Large intestine (tissue), 12 donors: ENCODE results near the gene SERPINE2. TPM values are rescaled to one million over a fixed set of nuclear protein-coding genes. Genes with fewer than 3 reads are reported as not detected.

Experiments
- DNase-seq, 2 donors: peaks; one replicate each; pipeline versions ENCODE4 v3.0.0 to v3.0.0-alpha.2; 2013
- H3K27ac ChIP-seq: one replicate; pipeline ENCODE4 v1.5.1; 2013; ENCODE audit warnings: low read length
- H3K27me3 ChIP-seq: 2 replicates; pipeline ENCODE4 v1.6.1; 2013; ENCODE audit warnings: low read length; ENCODE audit not compliant: control insufficient read depth, insufficient read depth
- H3K36me3 ChIP-seq: 2 replicates; pipeline ENCODE4 v1.6.1; 2013; ENCODE audit warnings: low read length; ENCODE audit not compliant: control insufficient read depth, insufficient read depth
- H3K4me1 ChIP-seq: one replicate; pipeline ENCODE4 v1.6.1; 2013; ENCODE audit warnings: low read length; ENCODE audit not compliant: control insufficient read depth, insufficient read depth
- H3K4me3 ChIP-seq: one replicate; pipeline ENCODE4 v1.5.1; 2013; ENCODE audit warnings: low read length
- H3K9me3 ChIP-seq: one replicate; pipeline ENCODE4 v1.6.1; 2013; ENCODE audit warnings: mild to moderate bottlenecking, low read depth, low read length, moderate library complexity; ENCODE audit not compliant: control insufficient read depth
- WGBS: methylation state at CpG from one replicate; pipeline ENCODE4 v1.1.5; 2013; ENCODE audit warnings: low lambda C conversion rate; ENCODE audit not compliant: insufficient coverage; 5-methylcytosine and 5-hydroxymethylcytosine counted together
- long read RNA-seq, 11 donors: transcript quantifications; one replicate each; lab custom pipeline, GENCODE V29; 2026
- polyA plus RNA-seq: library from polyadenylated mRNA; unstranded; fragments of 120-200 nt; gene quantifications from one replicate; pipeline ENCODE4 v1.2.1, GENCODE V29; 2013

Gene SERPINE2, protein sequence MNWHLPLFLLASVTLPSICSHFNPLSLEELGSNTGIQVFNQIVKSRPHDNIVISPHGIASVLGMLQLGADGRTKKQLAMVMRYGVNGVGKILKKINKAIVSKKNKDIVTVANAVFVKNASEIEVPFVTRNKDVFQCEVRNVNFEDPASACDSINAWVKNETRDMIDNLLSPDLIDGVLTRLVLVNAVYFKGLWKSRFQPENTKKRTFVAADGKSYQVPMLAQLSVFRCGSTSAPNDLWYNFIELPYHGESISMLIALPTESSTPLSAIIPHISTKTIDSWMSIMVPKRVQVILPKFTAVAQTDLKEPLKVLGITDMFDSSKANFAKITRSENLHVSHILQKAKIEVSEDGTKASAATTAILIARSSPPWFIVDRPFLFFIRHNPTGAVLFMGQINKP
- 72.4 TPM for polyA plus RNA-seq
- long read RNA-seq, donor 1, transcript SERPINE2-202 (9 exons, 2,161 nt), result major isoform, 7 of 16 reads
- long read RNA-seq, donor 1, partial matches to known transcripts, result 7 of 16 reads
- long read RNA-seq, donor 1, other reads (novel, unspliced or antisense), result 0 of 16 reads
- long read RNA-seq, donor 2, full-length matches to known transcripts, result 13 of 88 reads
- long read RNA-seq, donor 2, partial matches to known transcripts, result 75 of 88 reads
- long read RNA-seq, donor 2, other reads (novel, unspliced or antisense), result 0 of 88 reads
- long read RNA-seq, donor 3, result 0 reads
- long read RNA-seq, donor 4, result 0 reads
- long read RNA-seq, donor 5, full-length matches to known transcripts, result 12 of 12 reads
- long read RNA-seq, donor 5, partial matches to known transcripts, result 0 of 12 reads
- long read RNA-seq, donor 5, other reads (novel, unspliced or antisense), result 0 of 12 reads
- long read RNA-seq, donor 6, full-length matches to known transcripts, result 29 of 107 reads
- long read RNA-seq, donor 6, partial matches to known transcripts, result 78 of 107 reads
- long read RNA-seq, donor 6, other reads (novel, unspliced or antisense), result 0 of 107 reads
- long read RNA-seq, donor 7, full-length matches to known transcripts, result 5 of 17 reads
- long read RNA-seq, donor 7, partial matches to known transcripts, result 12 of 17 reads
- long read RNA-seq, donor 7, other reads (novel, unspliced or antisense), result 0 of 17 reads
- long read RNA-seq, donor 8, full-length matches to known transcripts, result 17 of 82 reads
- long read RNA-seq, donor 8, partial matches to known transcripts, result 65 of 82 reads
- long read RNA-seq, donor 8, other reads (novel, unspliced or antisense), result 0 of 82 reads
- long read RNA-seq, donor 9, full-length matches to known transcripts, result 10 of 48 reads
- long read RNA-seq, donor 9, partial matches to known transcripts, result 38 of 48 reads
- long read RNA-seq, donor 9, other reads (novel, unspliced or antisense), result 0 of 48 reads
- long read RNA-seq, donor 10, full-length matches to known transcripts, result 22 of 38 reads
- long read RNA-seq, donor 10, partial matches to known transcripts, result 9 of 38 reads
- long read RNA-seq, donor 10, other reads (novel, unspliced or antisense), result 7 of 38 reads
- long read RNA-seq, donor 11, full-length matches to known transcripts, result 12 of 12 reads
- long read RNA-seq, donor 11, partial matches to known transcripts, result 0 of 12 reads
- long read RNA-seq, donor 11, other reads (novel, unspliced or antisense), result 0 of 12 reads

DNA sequence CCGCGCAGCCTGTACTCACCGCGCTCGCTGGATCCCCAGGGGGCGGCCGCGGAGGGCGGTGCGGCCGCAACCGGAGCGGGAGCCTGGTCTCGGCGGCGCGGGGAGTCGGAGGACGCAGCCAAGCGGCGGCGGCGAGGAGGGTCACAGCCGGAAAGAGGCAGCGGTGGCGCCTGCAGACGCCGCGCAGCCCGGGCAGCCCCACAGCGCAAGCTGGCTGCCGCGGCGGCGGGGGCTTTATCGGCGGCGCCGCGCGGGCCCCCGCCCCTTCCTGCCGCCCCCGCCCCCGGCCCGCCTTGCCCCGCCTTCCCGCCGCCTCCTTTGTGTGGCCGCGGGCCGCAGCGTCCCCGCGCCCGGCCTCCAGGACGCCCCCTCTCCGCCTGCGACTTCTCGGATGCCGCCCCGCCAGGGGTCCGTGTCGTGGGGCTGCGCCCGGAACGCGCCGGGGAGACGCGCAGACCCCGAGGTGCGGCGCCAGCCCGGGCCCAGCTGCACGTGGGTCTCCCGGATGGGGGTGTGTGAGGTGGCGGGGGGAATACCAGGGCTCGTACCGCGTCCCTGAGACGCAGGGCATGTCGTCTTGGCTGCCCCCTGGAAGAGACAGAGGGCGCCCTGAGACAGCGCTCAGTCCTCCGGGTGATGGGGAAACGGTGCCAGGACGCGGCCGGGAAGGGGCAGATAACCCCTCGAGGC lies at the start of gene SERPINE2:
Gene SERPINE2, minus strand, starts transcription at position 207 of the 690 bp plus-strand sequence. CDS start 37,386 bp downstream, outside the sequence.
- peaks cover 58% of the 10 kb centered on the region for H3K27me3 ChIP-seq
- peak within 1 kb of the TSS; percentile 39 for H3K4me3 ChIP-seq
- DNase-seq, result peak; percentile 73 to 78
- no peak within 1 kb of the TSS for H3K27ac ChIP-seq
- H3K36me3 ChIP-seq, result no peaks in the 10 kb centered on the region
- peaks cover 4% of the 10 kb centered on the region for H3K4me1 ChIP-seq
- no peaks in the 10 kb centered on the region for H3K9me3 ChIP-seq
- no CpG with 5 or more reads among the region's 91 CpGs for WGBS

GRCh38 chr2:224086226-224086914 lies 47.3 kb upstream of the SERPINE2 start:
- no peaks in the 10 kb centered on the region for H3K36me3 ChIP-seq
- H3K4me1 ChIP-seq, result no peaks in the 10 kb centered on the region
- DNase-seq, result no peak
- WGBS, result 100% methylated on average over 1 of the region's 3 CpGs
- no peak overlapping the region for H3K4me3 ChIP-seq
- no peak overlapping the region for H3K27ac ChIP-seq
- no peaks in the 10 kb centered on the region for H3K9me3 ChIP-seq
- no peaks in the 10 kb centered on the region for H3K27me3 ChIP-seq

DNA sequence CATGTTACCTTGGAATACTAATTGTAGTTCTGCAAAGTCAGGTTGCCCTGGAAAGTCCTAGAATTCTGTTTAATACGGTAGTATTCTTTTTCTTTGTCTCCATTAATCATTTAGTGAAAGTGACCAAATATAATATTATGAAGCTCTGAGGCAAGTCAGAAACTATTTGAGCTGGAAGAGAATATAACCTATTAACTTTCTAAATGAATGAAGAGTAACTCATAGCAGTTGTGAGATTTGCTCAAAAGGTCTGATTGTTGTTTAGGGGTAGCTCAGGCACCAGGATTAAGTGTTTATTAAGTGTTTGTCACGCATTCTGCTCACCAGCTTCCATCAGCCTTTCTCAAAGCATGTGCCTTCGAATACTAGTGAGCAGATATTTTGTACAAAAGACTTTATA lies 46.7 kb upstream of the SERPINE2 start:
- Histone ChIP-seq H3K36me3 (no peaks in the 10 kb centered on the region), H3K9me3 (no peaks in the 10 kb centered on the region), H3K27ac (no peak overlapping the region), H3K4me3 (no peak overlapping the region), H3K27me3 (no peaks in the 10 kb centered on the region), H3K4me1 (no peaks in the 10 kb centered on the region)
- DNase-seq, result no peak
- WGBS, result 74% methylated on average over 2 of the region's 3 CpGs

GRCh38 chr2:224085246-224085645 lies 46.2 kb upstream of the SERPINE2 start:
- Histone ChIP-seq H3K9me3 (no peaks in the 10 kb centered on the region), H3K4me1 (no peaks in the 10 kb centered on the region), H3K27me3 (no peaks in the 10 kb centered on the region), H3K36me3 (no peaks in the 10 kb centered on the region), H3K4me3 (no peak overlapping the region), H3K27ac (no peak overlapping the region)
- WGBS, result no CpG with 5 or more reads among the region's 2 CpGs
- DNase-seq, result no peak

- H3K4me3 ChIP-seq, result no peak overlapping the region
- H3K36me3 ChIP-seq, result no peaks in the 10 kb centered on the region
- no peak overlapping the region for H3K27ac ChIP-seq
- no peaks in the 10 kb centered on the region for H3K27me3 ChIP-seq
- H3K4me1 ChIP-seq, result no peaks in the 10 kb centered on the region
- WGBS, result no CpG with 5 or more reads among the region's 3 CpGs
- DNase-seq, result no peak
- no peaks in the 10 kb centered on the region for H3K9me3 ChIP-seq
Measured at GRCh38 chr2:224084266-224084892, 45.3 kb upstream of the SERPINE2 start.

DNA sequence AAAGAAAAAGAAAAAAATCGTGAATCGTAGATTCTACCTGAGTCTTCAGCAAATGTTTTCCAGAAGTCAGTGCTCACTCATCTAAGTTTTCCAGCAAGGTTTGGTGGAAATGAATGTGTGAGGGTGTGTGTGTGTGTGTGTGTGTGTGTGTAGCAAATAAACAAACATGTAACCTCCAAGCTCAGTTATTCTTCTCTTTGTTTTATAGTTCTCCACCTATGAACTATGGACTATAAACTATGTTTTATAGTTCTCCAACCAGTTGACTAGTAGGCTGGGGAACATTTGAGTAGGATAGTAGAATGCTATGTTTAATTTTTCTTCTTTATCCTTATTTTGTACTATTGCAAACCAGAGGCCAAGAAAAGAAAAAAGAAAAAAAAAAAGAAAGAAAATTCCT lies 44.6 kb upstream of the SERPINE2 start:
- no CpG with 5 or more reads among the region's 2 CpGs for WGBS

GRCh38 chr2:224078656-224079055 lies 39.6 kb upstream of the SERPINE2 start:
- Histone ChIP-seq H3K4me3 (no peak overlapping the region), H3K36me3 (no peaks in the 10 kb centered on the region), H3K27ac (no peak overlapping the region), H3K4me1 (no peaks in the 10 kb centered on the region), H3K9me3 (no peaks in the 10 kb centered on the region), H3K27me3 (no peaks in the 10 kb centered on the region)
- WGBS, result no CpG with 5 or more reads among the region's 8 CpGs
- no peak for DNase-seq

More for the DNA sequence above, 44.6 kb upstream of the SERPINE2 start:
- Histone ChIP-seq H3K4me1 (no peaks in the 10 kb centered on the region), H3K27me3 (no peaks in the 10 kb centered on the region), H3K9me3 (no peaks in the 10 kb centered on the region), H3K36me3 (no peaks in the 10 kb centered on the region), H3K27ac (no peak overlapping the region), H3K4me3 (no peak overlapping the region)
- DNase-seq, result peak in 1 of 2 donors; percentile 39

GRCh38 chr2:224077773-224078507 lies 38.9 kb upstream of the SERPINE2 start:
- H3K4me3 ChIP-seq, result no peak overlapping the region
- H3K27ac ChIP-seq, result no peak overlapping the region
- 80% methylated on average over 1 of the region's 5 CpGs for WGBS
- DNase-seq, result no peak
- H3K4me1 ChIP-seq, result no peaks in the 10 kb centered on the region
- H3K27me3 ChIP-seq, result no peaks in the 10 kb centered on the region
- H3K36me3 ChIP-seq, result no peaks in the 10 kb centered on the region
- no peaks in the 10 kb centered on the region for H3K9me3 ChIP-seq
